Stimulated activated CD4-positive, alpha-beta T cell treated with anti-CD3 and anti-CD28 coated beads, Interleukin-15, amount 100 ng/mL, for 24 hours (primary cell): ENCODE data around the gene PTPRM.
"Not testable (repeated sequence)": the region's sequence is repeated elsewhere in the genome, so short reads cannot be mapped to it uniquely, and the experiment has no call there.

ENCODE experiments used
- DNase-seq: peaks from one replicate; pipeline ENCODE4 v3.0.0-alpha.2; 2020

PTPRM gene

DNA sequence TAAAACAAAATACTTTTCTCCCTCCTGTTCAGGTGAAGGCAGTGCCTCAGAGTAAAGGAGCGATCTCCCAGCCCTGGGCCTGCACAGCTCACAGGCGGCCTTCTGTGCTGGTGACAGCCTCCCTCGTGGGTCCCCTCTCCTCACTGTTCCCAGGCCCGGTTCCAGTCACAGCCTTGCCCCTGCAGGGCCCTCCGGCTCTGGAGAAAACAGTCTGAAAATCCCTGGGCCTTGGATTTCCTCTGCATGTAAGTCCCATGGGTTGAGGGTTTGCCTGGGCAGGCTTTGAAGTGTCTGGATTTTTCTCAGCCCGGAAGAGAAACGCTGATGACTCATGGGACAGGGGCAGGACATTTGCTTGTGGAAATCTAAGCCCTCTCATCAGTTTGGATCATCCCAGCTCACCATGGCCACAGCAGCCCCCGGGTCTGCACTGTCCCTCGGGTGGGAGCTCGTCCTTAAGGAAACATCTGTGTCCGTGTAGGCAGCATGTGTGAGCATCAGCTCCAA is 856.0 kb downstream of the PTPRM start:
- DNase-seq, result no peak

DNA sequence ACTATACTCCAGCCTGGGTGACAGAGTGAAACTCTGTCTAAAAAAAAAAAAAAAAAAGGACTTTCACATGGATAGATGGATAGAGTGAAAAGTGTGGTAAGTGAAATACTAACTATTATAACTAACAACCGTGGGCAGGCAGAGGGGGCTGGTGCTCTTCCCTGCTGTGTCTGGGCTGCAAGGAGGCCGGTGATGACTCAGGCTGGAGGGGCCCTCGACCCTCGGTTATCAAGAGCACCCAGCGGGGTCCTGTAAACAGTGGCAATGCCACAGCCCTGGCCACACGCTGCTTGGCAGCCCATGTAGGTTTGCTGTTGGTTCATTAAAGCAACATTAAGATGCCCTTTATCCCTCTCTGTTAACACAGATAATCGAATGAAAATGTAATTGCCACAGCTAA is 857.4 kb downstream of the PTPRM start:
- DNase-seq, result no peak

DNA sequence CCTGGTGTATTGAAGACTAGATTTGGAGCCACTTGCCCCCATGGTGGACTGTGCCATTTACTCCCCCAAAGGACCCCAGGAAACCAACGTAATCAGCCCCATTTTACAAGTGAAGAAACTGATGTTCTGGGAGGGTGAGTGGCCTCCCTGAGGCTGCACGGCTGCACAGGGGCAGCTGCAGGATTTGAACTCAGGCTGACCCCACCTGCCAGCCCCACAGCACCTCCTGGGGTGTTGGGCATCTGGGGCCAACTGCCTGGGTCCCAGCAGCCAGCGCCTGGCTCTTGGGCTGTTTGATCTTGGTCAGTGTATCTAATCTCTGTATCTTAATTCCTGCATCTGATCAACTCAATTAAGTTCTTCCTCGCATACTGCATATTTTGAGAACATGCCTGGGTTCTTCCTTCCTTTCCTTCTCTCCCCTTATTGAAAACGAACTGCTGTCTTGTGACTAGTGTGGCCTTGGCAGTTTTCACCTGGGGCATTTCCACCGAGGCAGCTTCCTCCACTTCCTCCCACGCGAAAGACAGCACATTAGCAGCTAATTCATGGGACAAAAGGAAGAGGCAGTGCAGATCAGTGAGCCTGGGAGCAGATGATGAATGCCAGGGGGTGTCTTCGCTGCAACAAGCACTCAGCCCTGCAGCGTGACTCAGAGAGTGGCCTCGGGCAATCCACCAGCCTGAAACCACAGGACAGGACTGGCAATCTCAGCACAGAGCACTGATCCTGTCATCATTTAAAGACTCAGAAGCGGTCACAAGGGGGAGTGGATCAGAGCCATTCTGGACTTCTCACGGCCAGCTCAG is 858.0 kb downstream of the PTPRM start:
- DNase-seq, result no peak

DNA sequence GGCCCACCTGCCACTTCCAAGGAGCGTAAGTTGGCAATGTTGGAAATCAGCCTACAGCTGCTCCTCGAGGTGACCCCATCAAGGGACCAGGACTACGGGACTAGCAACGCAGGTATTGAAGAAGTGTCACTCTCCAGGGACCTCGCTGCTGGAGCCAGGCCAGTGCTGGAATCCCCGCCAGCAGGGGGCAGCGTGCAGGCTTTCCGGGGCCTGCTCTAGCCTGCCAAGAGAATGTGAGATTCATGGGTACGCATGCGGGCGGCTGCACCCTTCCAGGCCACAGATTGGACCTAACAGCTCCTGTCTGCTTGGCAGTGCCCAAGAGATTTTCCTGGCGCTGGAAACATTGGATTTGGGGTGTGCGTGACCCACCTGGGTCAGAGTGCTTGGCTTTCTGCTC is 859.3 kb downstream of the PTPRM start:
- DNase-seq, result peak; percentile 42

DNA sequence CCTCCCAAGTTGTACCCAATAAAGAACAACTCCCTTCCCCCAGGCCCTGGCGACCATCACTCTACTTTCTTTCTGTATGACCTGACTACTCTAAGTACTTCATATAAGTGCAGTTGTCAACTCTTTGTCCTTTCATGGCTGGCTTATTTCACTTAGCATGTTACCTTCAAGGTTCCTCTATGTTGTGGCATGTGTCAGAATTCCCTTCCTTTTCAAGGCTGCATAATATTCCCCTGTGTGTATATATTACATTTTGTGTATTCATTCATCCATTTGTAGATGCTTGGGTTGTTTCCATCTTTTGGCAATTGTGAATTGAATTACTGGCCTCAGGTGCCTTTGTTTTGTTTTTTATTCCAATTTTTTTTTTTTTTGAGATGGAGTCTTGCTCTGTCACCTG is 860.2 kb downstream of the PTPRM start:
- DNase-seq, result no peak

DNA sequence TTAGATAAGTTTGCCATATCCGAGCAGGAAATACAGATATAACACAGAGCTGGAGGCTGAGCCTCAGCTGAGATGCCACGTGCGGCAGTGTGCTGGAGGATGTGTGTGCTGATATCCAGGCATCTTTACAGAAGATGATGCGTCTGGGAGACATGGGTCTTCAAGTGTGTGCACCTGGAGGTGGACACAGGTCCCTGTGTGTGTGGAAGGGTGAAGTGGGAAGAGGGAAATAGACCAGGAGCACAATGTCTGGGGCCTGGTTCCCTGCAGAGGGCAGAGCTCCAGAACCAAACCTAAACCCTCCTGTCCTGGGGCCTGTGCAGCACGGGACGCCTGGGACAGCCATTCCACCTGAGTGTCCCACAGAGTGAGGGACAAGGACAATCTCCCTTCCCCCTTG is 861.8 kb downstream of the PTPRM start:
- no peak for DNase-seq

DNA sequence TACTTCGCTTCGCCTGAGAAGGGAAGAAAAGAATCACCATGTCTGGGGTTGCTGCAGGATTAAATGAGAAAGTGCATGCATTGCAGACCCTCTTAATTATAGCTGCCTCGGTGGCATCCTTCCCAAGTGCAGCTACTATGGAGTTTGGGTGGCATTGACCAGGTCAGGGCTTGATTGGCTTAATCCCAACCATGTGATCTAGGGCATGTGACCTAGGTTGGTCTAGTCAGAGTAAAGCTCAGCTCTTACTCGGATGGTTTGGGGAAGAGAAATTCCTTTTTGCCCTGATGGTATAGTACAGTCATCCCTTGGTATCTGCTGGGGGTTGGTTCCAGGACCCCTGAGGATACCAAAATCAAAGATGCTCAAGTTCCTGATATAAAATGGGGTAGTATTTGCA is 863.9 kb downstream of the PTPRM start:
- DNase-seq, result no peak

DNA sequence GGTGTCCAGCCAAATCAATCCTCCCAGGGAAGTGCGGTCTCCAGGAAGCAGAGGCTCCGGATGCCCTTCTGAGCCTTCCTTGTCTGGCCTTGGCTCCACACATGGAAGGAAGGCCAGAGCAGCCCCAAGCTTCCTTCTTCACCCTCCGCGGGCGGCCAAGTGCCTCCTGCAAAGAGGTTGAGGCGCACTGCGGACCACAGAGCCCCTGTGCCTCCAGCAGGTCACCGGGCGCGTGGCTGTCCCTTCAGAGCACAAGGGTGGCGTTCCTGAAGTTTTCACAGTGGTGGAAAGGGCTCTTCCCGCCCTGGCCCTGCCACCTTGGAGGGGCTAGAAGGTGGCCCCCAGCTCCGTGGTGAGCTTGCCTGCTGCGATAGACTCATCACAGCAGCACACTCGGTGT is 866.2 kb downstream of the PTPRM start:
- no peak for DNase-seq

DNA sequence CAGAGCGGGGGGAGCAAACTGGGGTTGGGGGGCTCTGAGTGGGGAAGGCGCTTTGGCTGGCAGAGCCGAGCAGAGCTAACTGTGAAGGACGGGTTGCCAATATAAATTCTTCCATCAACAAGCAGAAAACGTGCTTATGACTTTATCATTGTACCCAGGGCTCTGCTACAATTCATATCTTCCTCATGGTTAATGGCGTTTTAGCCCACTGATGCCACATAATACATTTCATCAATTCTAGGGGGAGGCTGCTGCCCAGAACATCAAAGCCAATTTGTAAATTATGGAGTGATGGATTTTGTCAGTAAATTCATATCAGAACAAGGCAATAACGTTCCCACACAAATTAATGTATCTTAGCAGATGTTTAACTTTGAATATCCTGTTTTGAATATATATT is 866.7 kb downstream of the PTPRM start:
- no peak for DNase-seq

DNA sequence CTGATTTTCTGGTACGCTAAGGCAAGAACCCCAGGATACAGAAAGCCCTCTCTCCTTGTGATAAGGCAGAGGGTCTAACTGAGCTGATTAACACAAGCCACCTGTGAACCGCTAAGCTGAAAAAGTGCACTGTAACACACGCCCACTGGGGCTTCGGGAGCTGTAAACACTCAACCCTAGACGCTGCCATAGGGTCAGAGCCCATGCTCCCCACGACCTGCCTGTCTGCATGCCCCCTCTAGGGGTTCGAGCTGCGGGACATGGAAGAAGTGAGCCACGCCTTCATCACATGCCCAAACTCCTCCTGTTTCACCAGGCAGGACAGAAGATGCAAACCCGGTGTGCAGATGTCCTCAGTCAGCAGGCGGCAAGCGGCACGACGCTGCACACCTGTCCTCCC is 868.3 kb downstream of the PTPRM start:
- DNase-seq, result no peak

DNA sequence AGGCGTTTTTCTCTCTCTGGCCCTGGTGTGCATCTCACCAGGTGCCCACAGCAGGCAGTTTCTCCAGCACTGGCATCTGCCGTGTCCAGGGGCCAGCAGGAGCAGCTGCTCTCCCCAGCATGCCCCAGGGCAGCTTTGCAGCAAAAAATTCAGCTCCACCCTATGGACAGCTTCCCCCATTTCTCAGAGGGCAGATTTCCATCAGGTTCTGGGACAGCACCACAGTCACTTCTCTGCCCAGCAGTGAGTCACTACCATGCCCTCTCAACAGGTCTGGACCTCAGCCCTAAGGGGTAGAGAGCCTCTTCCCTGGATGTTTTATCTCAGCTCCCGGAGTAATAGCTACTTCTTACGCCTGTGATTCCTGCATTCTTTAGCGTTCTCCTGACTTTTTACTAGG is 871.9 kb downstream of the PTPRM start:
- DNase-seq, result no peak

DNA sequence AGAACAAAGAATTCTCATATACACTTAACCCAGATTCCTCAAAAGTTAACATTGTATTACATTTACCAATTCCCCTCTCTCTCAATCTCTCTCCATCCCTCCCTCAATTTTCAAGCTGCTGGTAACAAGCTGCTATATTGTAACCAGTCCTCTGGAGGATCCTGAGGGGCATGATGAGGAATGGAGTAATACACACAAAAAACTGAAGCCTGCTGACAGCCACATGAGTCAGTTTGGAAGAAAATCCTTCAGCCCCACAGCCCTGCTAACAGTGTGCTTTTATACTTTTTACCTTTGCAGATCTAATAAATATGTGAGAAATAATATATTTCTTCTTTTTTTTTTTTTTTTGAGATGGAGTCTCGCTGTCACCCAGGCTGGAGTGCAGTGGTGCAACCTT is 876.4 kb downstream of the PTPRM start:
- DNase-seq, result no peak

DNA sequence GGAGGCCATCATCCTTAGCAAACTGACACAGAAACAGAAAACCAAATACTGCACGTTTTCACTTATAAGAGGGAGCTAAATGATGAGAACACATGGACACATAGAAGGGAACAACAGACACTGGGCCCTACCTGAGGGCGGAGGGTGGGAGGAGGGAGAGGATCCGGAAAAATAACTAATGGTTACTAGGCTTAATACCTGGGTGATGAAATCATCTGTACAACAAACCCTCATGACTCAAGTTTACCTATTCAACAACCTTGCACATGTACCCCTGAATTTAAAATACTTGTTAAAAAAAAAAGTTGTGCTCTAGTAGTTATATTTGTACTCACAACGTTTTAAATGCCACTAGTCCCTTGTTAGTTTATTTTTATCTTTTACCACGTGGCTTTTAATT is 879.8 kb downstream of the PTPRM start:
- DNase-seq, result not testable (repeated sequence)

DNA sequence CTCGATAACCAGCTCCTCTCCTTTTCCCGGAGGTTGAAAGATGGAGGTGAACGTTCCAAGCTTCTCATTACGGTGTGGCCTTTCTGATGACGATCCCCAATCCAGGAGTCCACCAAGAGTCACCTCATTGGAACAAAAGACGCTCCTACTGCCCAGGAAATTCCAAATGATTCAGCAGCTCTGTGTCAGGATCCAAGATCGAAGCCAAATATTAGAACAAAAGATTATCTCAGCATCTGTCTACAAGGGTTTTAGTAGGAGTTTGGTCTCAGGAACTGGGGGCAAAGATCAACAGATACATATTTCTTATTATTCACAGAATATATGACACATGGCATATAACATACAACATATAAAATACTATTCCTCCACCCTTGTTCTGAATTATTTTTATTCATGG is 881.0 kb downstream of the PTPRM start:
- no peak for DNase-seq

DNA sequence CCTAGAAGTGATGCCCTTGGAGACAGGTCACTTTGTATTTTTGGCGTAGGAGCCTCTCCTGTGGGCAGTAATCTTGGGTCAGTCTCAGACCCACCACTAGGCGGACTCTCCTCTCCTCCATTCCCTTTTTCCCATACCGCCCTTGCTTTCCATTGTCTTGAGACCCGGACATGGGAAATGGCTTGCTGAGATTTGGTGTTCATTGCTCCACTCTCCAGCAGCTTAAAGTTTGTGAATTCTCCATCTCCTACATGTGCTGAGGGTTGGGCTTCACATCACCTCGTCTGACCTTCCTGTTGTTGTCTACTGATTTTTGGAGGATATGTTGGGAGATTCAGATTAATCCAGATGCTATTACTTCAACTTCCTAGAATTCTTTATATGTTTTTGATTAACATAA is 882.9 kb downstream of the PTPRM start:
- DNase-seq, result no peak

DNA sequence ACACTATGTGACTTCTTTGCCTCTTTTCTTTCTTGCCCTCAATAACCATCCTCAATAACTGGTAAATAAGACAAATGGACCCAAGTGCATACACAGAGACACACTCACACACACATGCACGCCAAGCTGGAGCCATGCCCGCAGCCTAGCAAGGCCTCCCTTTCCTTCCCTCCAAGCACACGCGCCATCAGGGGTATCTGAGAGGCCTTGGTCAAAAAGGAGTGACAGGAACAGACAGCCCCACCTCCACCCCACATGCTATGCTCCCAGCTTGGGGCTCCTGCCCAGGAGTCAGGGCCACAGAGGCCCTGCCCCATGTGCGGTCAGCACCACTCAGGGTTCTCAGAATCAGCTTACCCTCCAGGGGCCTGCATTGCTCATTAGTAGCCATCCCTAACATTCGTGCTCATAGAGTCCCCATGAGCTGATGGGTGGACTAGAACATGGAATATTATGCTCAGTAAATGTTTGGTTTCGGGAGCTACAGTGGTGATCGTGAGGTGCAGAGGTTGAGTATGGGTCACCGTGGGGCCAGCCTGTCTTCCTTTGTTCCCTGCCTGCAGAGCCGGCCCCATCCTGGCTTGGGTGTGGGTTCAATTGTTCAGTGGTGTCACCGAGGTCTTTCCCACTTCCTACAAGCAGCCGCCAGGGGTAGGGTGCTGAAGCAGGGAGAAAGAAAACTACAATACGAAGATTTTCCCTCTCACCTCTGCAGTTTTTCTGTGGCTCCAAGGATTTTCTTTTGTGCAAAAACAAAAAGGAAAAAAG is 884.0 kb downstream of the PTPRM start:
- DNase-seq, result no peak

DNA sequence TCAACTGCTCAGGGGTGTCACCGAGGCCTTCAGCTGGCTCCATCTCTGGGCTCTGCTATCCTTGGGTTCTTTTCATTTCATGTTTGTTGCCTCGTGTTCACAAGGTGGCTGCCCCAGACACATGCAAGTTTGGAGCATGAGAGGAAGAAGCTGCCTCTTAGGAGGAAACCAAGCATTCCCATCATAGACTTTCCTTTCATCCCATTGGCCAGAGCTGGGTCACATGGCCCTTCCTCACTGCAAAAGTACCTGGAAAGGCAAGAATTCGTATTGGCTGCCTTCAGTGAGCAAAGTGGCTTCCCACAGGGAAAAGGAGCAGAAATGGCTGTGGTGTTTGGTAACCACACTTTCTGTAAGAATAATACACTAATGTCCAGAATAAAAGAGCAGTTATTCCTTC is 886.4 kb downstream of the PTPRM start:
- DNase-seq, result no peak

DNA sequence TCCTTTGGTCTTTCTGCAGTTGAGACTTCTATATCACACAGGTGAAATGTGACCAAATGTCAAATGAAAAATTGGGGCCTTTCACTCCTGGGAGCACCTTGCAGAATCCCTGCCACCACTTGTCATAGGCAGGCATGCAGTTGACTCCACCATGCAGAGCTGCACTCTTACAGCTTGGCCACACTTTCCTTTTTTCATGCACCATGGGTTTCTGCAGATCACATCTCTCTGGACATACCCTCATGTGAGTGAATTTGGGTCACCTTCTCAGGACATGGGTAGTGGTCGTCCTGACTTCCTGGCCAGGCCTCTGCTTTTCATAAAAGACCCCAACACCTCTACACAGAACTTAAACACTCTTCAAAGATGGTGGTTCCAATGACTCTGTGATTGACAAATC is 887.0 kb downstream of the PTPRM start:
- DNase-seq, result no peak

DNA sequence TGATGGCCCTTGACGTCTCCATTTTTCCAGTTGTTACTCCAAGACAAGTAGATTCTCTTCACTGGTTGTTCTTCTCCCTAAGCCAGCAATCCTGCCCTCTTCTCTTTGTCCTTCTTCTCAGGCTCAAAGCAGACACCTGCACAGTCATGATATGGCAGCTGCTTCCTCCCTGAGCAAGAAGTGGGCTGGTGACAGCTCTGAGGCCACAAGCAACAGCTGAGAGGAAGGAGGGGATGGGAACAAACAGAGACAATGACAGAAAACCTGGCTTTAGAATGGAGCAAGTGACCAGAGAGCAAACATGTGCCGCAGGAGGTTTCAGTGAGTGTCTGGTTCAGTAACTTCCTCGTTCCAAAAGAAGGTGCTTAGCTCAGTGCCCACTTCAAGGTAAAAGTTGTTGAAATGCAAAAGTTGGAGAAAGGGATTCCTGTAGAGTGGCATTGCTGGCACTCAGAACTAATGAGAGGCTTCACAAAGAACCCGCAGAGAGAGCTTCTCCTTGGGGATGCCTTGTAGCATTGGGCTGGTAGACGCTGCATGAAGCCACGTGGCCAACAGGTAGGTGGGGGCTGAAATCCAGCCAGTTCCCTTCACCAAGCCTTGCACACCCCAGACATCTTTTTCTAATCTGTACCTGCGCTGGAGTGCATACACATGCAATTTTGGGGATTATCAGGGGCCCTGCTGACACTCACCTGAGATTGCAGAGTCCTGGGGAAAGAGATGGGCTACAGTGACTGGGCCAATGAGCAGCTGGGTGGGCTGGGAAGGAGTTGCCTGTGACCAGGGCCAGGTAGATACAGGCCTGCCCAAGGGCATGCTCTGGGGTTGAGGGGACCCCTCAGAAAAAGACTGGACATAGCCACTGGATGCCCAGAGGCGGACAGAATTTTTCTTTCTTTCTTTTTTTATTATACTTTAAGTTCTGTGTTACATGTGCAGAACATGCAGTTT is 888.8 kb downstream of the PTPRM start:
- no peak for DNase-seq
